Upper lobe of right lung (tissue), 1 donor: ENCODE data around the gene ABCG5. TPM values are rescaled to one million over a fixed set of nuclear protein-coding genes. Genes with fewer than 3 reads are reported as not detected.

ENCODE experiments used
- ATAC-seq: fragments of 200-7000 bp; cut with Tn5 transposase; one replicate; pipeline ENCODE4 v1.9.1; 2020; ENCODE audit warnings: mild to moderate bottlenecking, moderate library complexity
- DNase-seq: peaks from one replicate; pipeline ENCODE4 v3.0.0-alpha.2; 2020
- H3K27ac ChIP-seq: fragments of 200-600 bp; one replicate; pipeline ENCODE4 v1.8.0; 2022
- H3K27me3 ChIP-seq: fragments of 200-600 bp; one replicate; pipeline ENCODE4 v1.8.0; 2022; ENCODE audit warnings: mild to moderate bottlenecking
- H3K36me3 ChIP-seq: fragments of 200-600 bp; one replicate; pipeline ENCODE4 v1.8.0; 2022
- H3K4me1 ChIP-seq: fragments of 200-600 bp; one replicate; pipeline ENCODE4 v1.8.0; 2022
- H3K4me3 ChIP-seq: fragments of 200-600 bp; one replicate; pipeline ENCODE4 v1.8.0; 2022; ENCODE audit warnings: mild to moderate bottlenecking
- H3K9me3 ChIP-seq: fragments of 200-600 bp; one replicate; pipeline ENCODE4 v1.8.0; 2022
- CTCF ChIP-seq: fragments of 200-600 bp; IDR thresholded peaks from one replicate; pipeline ENCODE4 v1.8.0; 2022; ENCODE audit warnings: antibody characterized with exemption
- intact Hi-C: fragments of 100-400 bp; cut with DNase I; formaldehyde crosslinking; loops from one replicate; pipeline ENCODE4 v1.11.0; 2022
- total RNA-seq: library from RNA; stranded (reverse); fragmentation: NEBNext Ultra II Directional; extraction: Animal tissue kit (Norgen Biotek cat#: 25700); gene quantifications from one replicate; pipeline ENCODE4 v1.2.1, GENCODE V29; 2021
- donor health status: DM: no; HTN: yes; CAD: no; lungs with severe emphysema.

The ABCG5 gene
- total RNA-seq, 1 donor from 2014 or later, result not detected

DNA sequence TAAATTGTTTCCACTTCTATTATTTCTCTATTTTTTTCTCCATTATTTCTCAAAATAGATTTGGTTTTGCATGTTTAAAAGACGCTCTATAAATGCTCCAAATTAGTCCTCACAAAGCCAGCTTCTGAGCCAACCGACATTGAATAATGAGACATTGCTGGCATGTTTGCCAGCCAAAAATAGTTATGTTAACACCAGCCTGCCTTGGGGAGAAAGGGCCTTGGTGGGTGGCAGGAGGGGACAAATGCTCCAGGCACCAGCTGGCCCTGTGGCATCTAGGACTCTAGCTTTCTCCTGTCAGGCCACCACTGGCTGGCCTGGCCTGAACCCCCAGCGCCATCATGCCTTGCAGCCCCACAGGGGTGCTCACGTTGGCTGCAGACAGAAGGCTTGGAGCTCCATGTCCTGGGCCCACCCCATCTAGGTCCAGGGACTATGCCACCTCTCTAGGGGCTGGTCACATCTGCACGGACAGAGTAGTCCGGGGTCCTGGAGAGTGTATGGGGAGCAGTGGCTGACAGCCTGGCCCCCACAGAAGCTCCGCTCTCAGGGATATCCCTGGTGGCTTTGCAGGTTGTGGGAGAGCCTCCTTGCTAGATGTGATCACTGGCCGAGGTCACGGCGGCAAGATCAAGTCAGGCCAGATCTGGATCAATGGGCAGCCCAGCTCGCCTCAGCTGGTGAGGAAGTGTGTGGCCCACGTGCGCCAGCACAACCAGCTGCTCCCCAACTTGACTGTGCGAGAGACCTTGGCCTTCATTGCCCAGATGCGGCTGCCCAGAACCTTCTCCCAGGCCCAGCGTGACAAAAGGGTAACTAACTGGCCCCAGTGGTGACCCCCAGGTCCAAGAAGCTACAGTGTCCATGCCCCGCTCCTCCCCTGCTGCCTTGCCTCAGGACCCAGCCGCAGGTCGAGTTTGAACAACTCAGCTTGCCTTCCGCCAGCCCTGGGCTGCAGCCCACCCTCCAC lies 12.7 kb upstream of the ABCG5 start:
- H3K4me1 ChIP-seq, result no peaks in the 10 kb centered on the region
- H3K36me3 ChIP-seq, result no peaks in the 10 kb centered on the region
- no peak for TF ChIP-seq CTCF
- DNase-seq, result no peak
- no peaks in the 10 kb centered on the region for H3K27me3 ChIP-seq
- H3K27ac ChIP-seq, result no peak overlapping the region
- peak; percentile 45 for ATAC-seq
- H3K4me3 ChIP-seq, result no peak overlapping the region
- intact Hi-C loops, result no loop called here
- H3K9me3 ChIP-seq, result no peaks in the 10 kb centered on the region

GRCh38 chr2:43848214-43848613 lies 9.6 kb upstream of the ABCG5 start:
- H3K36me3 ChIP-seq, result no peaks in the 10 kb centered on the region
- no peak overlapping the region for H3K4me3 ChIP-seq
- H3K27ac ChIP-seq, result no peak overlapping the region
- H3K9me3 ChIP-seq, result no peaks in the 10 kb centered on the region
- H3K4me1 ChIP-seq, result no peaks in the 10 kb centered on the region
- TF ChIP-seq CTCF, result no peak
- DNase-seq (no peak), ATAC-seq (no peak)
- no peaks in the 10 kb centered on the region for H3K27me3 ChIP-seq
- intact Hi-C loops, result no loop called here

DNA sequence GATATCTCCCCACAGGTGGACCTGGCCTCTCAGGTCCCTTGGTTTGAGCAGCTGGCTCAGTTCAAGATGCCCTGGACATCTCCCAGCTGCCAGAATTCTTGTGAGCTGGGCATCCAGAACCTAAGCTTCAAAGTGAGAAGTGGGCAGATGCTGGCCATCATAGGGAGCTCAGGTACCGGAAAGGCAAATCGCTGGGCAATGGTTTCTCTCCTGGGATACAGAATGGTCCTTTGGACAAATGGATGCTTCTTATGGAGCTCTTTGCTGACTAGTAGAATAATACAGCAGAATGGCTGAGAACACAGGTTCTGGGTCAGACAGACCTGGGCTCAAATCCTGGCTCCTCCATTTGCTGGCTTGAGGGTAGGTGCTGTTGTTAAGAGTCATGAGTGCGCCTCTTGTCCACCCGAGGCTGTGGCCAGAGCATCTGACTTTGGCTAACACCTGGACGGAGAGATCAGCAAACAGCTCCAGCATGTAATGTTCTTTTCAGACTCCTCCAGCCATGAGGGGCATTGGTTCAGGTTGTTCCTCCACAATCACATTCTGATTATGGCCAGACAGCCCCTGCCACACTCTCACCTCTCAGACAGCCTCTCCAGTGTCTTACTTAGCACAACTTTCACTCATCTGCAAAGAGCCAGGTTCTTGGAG lies 7.6 kb upstream of the ABCG5 start:
- Histone ChIP-seq H3K27me3 (no peaks in the 10 kb centered on the region), H3K27ac (no peak overlapping the region), H3K36me3 (no peaks in the 10 kb centered on the region), H3K4me3 (no peak overlapping the region), H3K9me3 (no peaks in the 10 kb centered on the region), H3K4me1 (no peaks in the 10 kb centered on the region)
- ATAC-seq (no peak), DNase-seq (no peak)
- TF ChIP-seq CTCF, result no peak
- intact Hi-C loops, result no loop called here

GRCh38 chr2:43845181-43845580 lies 6.5 kb upstream of the ABCG5 start:
- no peak for ATAC-seq
- Histone ChIP-seq H3K9me3 (no peaks in the 10 kb centered on the region), H3K4me3 (no peak overlapping the region), H3K27me3 (no peaks in the 10 kb centered on the region), H3K27ac (no peak overlapping the region), H3K36me3 (no peaks in the 10 kb centered on the region), H3K4me1 (no peaks in the 10 kb centered on the region)
- TF ChIP-seq CTCF, result no peak
- no peak for DNase-seq
- intact Hi-C loops, result no loop called here

DNA sequence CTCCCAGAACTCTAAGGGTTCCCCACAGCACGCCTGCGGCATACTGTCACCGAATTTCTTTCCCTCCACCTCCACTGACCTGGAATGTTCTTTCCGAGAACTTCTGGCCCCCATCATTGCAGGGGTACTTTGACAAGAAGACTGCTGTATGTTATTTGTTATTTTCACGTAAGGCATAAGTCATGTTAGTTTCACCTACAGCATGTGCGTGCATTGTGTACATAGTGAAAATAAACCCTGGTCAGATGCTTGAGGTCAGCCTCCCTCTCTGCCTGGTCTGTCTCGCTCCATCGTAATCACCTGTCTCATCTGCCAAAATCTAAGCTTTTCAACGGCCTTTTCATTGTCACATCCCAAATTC lies 4.2 kb upstream of the ABCG5 start:
- Histone ChIP-seq H3K27me3 (no peaks in the 10 kb centered on the region), H3K4me3 (no peak overlapping the region), H3K36me3 (no peaks in the 10 kb centered on the region), H3K4me1 (no peaks in the 10 kb centered on the region), H3K27ac (no peak overlapping the region), H3K9me3 (no peaks in the 10 kb centered on the region)
- intact Hi-C loops, result no loop called here
- no peak for DNase-seq
- TF ChIP-seq CTCF, result no peak
- ATAC-seq, result no peak
